ENCODE measurements around the gene CDH16. TPM values are rescaled to one million over a fixed set of nuclear protein-coding genes. Genes with fewer than 3 reads are reported as not detected.

Gene CDH16
- total RNA-seq, 1 experiment from 2014 or later = not detected

- intact Hi-C loops (cut with micrococcal nuclease; ENCODE audit: unreplicated experiment) = no loop called here
- TF ChIP-seq CTCF (IDR thresholded peaks at IDR 0.05; ENCODE audit: unreplicated experiment) = no peak
- Mint-ChIP-seq H3K4me3 (ENCODE audit: low read depth, unreplicated experiment) (no peak overlapping the region), H3K27me3 (ENCODE audit: unreplicated experiment) (peaks cover 21% of the 10 kb centered on the region), H3K4me1 (ENCODE audit: low read depth, unreplicated experiment) (peaks cover 31% of the 10 kb centered on the region), H3K36me3 (ENCODE audit: insufficient read depth, unreplicated experiment) (no peaks in the 10 kb centered on the region), H3K9me3 (ENCODE audit: low read depth, unreplicated experiment) (no peaks in the 10 kb centered on the region), H3K27ac (ENCODE audit: unreplicated experiment) (no peak overlapping the region)
- no peak for DNase-seq
- CTCF ChIA-PET = interaction anchor here (0.6 to 0.8 kb wide), 3 partner anchors 27 to 529 kb away, joined by 3 to 5 read pairs (median 4); no protein-coding TSS in a partner anchor
- no TSS peak for BruUV-seq (replicated peaks)
Measured at GRCh38 chr16:66902648-66903543, 15.8 kb downstream of the CDH16 start.

DNA sequence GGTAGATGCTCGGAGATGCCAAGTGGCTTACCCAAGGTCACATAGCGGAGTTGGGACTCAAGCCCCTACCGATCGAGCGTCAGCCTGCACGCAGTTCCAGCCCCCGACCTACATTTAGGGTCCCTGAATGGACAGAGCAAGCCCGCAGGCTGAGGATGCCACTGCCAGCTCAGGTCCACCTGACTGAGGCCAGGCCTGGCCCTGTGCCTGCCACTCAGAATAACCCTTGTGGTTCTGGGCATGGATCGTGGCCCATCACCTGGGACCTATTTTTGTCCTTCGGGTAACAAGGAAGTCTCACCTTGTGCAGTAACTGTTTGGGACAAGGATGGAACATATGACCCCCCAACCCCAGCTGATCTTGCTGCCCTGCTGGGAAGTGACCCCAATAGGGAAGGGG lies 17.1 kb downstream of the CDH16 start:
- CTCF ChIA-PET = interaction anchor here (0.6 to 0.8 kb wide), 2 partner anchors 28 to 29 kb away, joined by 3 read pairs; no protein-coding TSS in a partner anchor
- H3K27me3 Mint-ChIP-seq (ENCODE audit: unreplicated experiment) = peaks cover 9% of the 10 kb centered on the region
- no TSS peak for BruUV-seq (replicated peaks)

DNA sequence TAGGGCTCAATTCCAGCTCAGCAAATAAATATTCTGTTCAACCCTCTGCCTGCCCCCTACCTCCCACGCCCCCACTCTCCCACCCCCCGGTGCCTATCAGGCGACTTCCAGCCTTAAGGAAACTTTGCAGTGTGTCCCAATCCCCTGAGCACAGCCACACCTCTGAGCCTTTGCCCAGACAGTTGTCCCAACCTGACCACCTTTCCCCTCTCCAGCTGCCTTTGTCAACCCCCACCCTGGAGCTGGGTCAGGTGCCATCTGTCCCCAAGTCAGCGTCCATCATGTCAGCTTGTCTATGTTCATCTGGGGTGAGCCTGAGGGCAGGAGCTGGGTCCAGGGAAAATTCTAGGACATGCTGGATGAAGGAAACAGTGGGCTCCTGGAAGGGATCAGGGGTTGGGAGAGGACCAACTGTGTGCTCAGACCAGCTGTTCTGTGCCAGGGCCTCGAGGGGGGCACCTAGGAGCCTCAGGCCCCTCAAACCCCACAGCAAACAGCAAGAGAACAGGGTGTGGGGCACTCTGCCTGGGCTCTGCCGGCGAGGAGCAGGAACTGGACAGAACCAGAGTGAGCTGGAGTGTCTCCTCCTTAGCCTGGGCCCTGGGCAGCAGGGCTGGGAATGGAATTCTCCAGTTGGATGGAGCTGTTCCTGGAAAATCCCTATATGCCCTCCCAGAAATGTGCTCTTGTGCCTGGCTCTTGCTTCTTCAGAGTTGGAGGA lies 17.8 kb downstream of the CDH16 start:
- no peak for TF ChIP-seq CTCF (IDR thresholded peaks at IDR 0.05; ENCODE audit: unreplicated experiment)
- DNase-seq = no peak
- CTCF ChIA-PET = interaction anchor here (0.6 kb wide), 1 partner anchor 28 kb away, joined by 3 read pairs; no protein-coding TSS in a partner anchor

More for the DNA sequence above, 17.1 kb downstream of the CDH16 start:
- H3K4me1 Mint-ChIP-seq (ENCODE audit: low read depth, unreplicated experiment) = peaks cover 41% of the 10 kb centered on the region
- intact Hi-C loops (cut with micrococcal nuclease; ENCODE audit: unreplicated experiment) = no loop called here
- no peak for TF ChIP-seq CTCF (IDR thresholded peaks at IDR 0.05; ENCODE audit: unreplicated experiment)
- no peak overlapping the region for H3K4me3 Mint-ChIP-seq (ENCODE audit: low read depth, unreplicated experiment)
- H3K27ac Mint-ChIP-seq (ENCODE audit: unreplicated experiment) = no peak overlapping the region
- no peaks in the 10 kb centered on the region for H3K36me3 Mint-ChIP-seq (ENCODE audit: insufficient read depth, unreplicated experiment)
- no peak for DNase-seq
- H3K9me3 Mint-ChIP-seq (ENCODE audit: low read depth, unreplicated experiment) = no peaks in the 10 kb centered on the region

GRCh38 chr16:66899945-66900710 lies 18.6 kb downstream of the CDH16 start:
- Mint-ChIP-seq H3K4me1 (ENCODE audit: low read depth, unreplicated experiment) (peaks cover 42% of the 10 kb centered on the region), H3K9me3 (ENCODE audit: low read depth, unreplicated experiment) (no peaks in the 10 kb centered on the region), H3K27ac (ENCODE audit: unreplicated experiment) (no peak overlapping the region), H3K36me3 (ENCODE audit: insufficient read depth, unreplicated experiment) (peaks cover 4% of the 10 kb centered on the region), H3K27me3 (ENCODE audit: unreplicated experiment) (no peaks in the 10 kb centered on the region), H3K4me3 (ENCODE audit: low read depth, unreplicated experiment) (no peak overlapping the region)
- DNase-seq = peak; percentile 87
- no TSS peak for BruUV-seq (replicated peaks)
- TF ChIP-seq CTCF (IDR thresholded peaks at IDR 0.05; ENCODE audit: unreplicated experiment) = no peak
- intact Hi-C loops (cut with micrococcal nuclease; ENCODE audit: unreplicated experiment) = loop anchor here (5.0 kb wide), 1 partner anchor 47 kb away; no protein-coding TSS in a partner anchor
- CTCF ChIA-PET = interaction anchor here (0.7 to 0.9 kb wide), 4 partner anchors 20 to 368 kb away, joined by 3 to 4 read pairs (median 3); partner anchors contain the start of gene PDP2

More for the DNA sequence above, 17.8 kb downstream of the CDH16 start:
- Mint-ChIP-seq H3K36me3 (ENCODE audit: insufficient read depth, unreplicated experiment) (peaks cover 3% of the 10 kb centered on the region), H3K4me1 (ENCODE audit: low read depth, unreplicated experiment) (peaks cover 43% of the 10 kb centered on the region), H3K27ac (ENCODE audit: unreplicated experiment) (no peak overlapping the region), H3K9me3 (ENCODE audit: low read depth, unreplicated experiment) (no peaks in the 10 kb centered on the region), H3K4me3 (ENCODE audit: low read depth, unreplicated experiment) (no peak overlapping the region), H3K27me3 (ENCODE audit: unreplicated experiment) (peaks cover 2% of the 10 kb centered on the region)
- intact Hi-C loops (cut with micrococcal nuclease; ENCODE audit: unreplicated experiment) = no loop called here
- BruUV-seq (replicated peaks) = no TSS peak

Measured in Calu3 (cell line).